A549 (cell line): Measurements from ENCODE around the gene SPC25. TPM values are rescaled to one million over a fixed set of nuclear protein-coding genes. Genes with fewer than 3 reads are reported as not detected.

Source experiments
- ATAC-seq, 2 experiments: fragments of 200-7000 bp in 1 of 2; fragments of >200 bp in 1 of 2; cut with Nextera tagmentation in 1 of 2; cut with Tn5 transposase in 1 of 2; 3 replicates each; pipeline versions ENCODE4 v1.8.0 to v1.9.1; 2018 to 2020; ENCODE audit warnings: mild to moderate bottlenecking in 1 of 2, moderate library complexity in 1 of 2
- CTCF ChIA-PET: fragments of 300-600 bp; sonication (Branson Sonifier 250); formaldehyde crosslinking; extraction: SDS; loops from one replicate; lab custom pipeline; 2021; ENCODE audit warnings: antibody characterized with exemption, inconsistent platforms; lab: Yijun Ruan, JAX
- POLR2A ChIA-PET: fragments of 350-600 bp; formaldehyde crosslinking; extraction: SDS; loops from one replicate; lab custom pipeline; 2021; ENCODE audit warnings: antibody characterized with exemption, inconsistent platforms; lab: Yijun Ruan, JAX
- DNase-seq, 2 experiments: peaks; one replicate each; pipeline versions ENCODE4 v3.0.0 to v3.0.0-alpha.2; 2011 to 2016; ENCODE audit warnings: low read depth in 1 of 2, low spot score in 1 of 2
- FAIRE-seq: peaks from 2 replicates; lab custom pipeline; 2011; peaks lifted over from hg19 to GRCh38; lab: Jason Lieb, UNC
- H3K27ac ChIP-seq, 2 experiments: fragments of >200 bp; sonication (Bioruptor Twin); formaldehyde crosslinking; 3 replicates each; pipeline ENCODE4 v1.5.1; 2016 to 2017
- H3K4me1 ChIP-seq: fragments of >200 bp; sonication (Bioruptor Twin); formaldehyde crosslinking; 3 replicates; pipeline ENCODE4 v1.6.1; 2016
- H3K4me2 ChIP-seq: fragments of >200 bp; sonication (Bioruptor Twin); formaldehyde crosslinking; 3 replicates; pipeline ENCODE4 v1.6.1; 2016
- H3K4me3 ChIP-seq: fragments of >200 bp; sonication (Bioruptor Twin); formaldehyde crosslinking; 3 replicates; pipeline ENCODE4 v1.5.1; 2016
- H3K9me3 ChIP-seq: fragments of >200 bp; sonication (Bioruptor Twin); formaldehyde crosslinking; 3 replicates; pipeline ENCODE4 v1.6.1; 2016
- EHF ChIP-seq: fragments of 250-450 bp; sonication (Bioruptor Pico); IDR thresholded peaks from 2 replicates; pipeline ENCODE4 v1.5.0; 2020; ENCODE audit warnings: mild to moderate bottlenecking
- ESRRA ChIP-seq: fragments of 150-350 bp; IDR thresholded peaks from 2 replicates; pipeline ENCODE4 v1.6.1; 2014; ENCODE audit warnings: mild to moderate bottlenecking, low read length, borderline replicate concordance
- FOSB ChIP-seq: fragments of 250-450 bp; sonication (Bioruptor Pico); IDR thresholded peaks from 2 replicates; pipeline ENCODE4 v1.5.0; 2020; ENCODE audit warnings: mild to moderate bottlenecking, moderate library complexity
- FOXS1 ChIP-seq: fragments of 250-450 bp; sonication (Bioruptor Pico); IDR thresholded peaks from 2 replicates; pipeline ENCODE4 v1.5.0; 2020; ENCODE audit warnings: mild to moderate bottlenecking, moderate library complexity
- HEYL ChIP-seq: fragments of 250-450 bp; sonication (Bioruptor Pico); IDR thresholded peaks from 2 replicates; pipeline ENCODE4 v1.8.0; 2021; ENCODE audit warnings: mild to moderate bottlenecking, moderate library complexity
- HOXA7 ChIP-seq: fragments of 250-450 bp; sonication (Bioruptor Pico); IDR thresholded peaks from 2 replicates; pipeline ENCODE4 v1.5.0; 2020; ENCODE audit warnings: mild to moderate bottlenecking, moderate library complexity
- HOXB5 ChIP-seq: fragments of 250-450 bp; sonication (Bioruptor Pico); IDR thresholded peaks from 2 replicates; pipeline ENCODE4 v1.5.0; 2020; ENCODE audit warnings: mild to moderate bottlenecking, moderate library complexity
- JUN ChIP-seq, 2 experiments: fragments of >200 bp; sonication (Bioruptor Twin); formaldehyde crosslinking; IDR thresholded peaks; 2 replicates in 1 of 2; 3 replicates in 1 of 2; pipeline ENCODE4 v1.6.1; 2016 to 2017
- JUNB ChIP-seq: fragments of >200 bp; sonication (Bioruptor Twin); formaldehyde crosslinking; IDR thresholded peaks from 2 replicates; pipeline ENCODE4 v1.6.1; 2016
- KDM5A ChIP-seq: fragments of 200-600 bp; sonication (generic); IDR thresholded peaks from 2 replicates; pipeline ENCODE4 v1.6.1; 2016; ENCODE audit warnings: antibody characterized with exemption, mild to moderate bottlenecking
- MAFK ChIP-seq: fragments of 450-650 bp; IDR thresholded peaks from 2 replicates; pipeline ENCODE4 v1.6.1; 2014; ENCODE audit not compliant: partially characterized antibody
- MAZ ChIP-seq: fragments of 150-350 bp; IDR thresholded peaks from 2 replicates; pipeline ENCODE4 v1.6.1; 2014; ENCODE audit warnings: antibody characterized with exemption, low read depth, low read length, borderline replicate concordance
- NFE2L2 ChIP-seq: fragments of 150-350 bp; conservative IDR thresholded peaks from 2 replicates; pipeline ENCODE4 v1.6.1; 2014; ENCODE audit warnings: low read length
- PHF8 ChIP-seq: fragments of 200-600 bp; sonication (generic); IDR thresholded peaks from 2 replicates; pipeline ENCODE4 v1.6.1; 2016; ENCODE audit warnings: low read depth, mild to moderate bottlenecking, antibody characterized with exemption, moderate library complexity, borderline replicate concordance
- POLR2AphosphoS2 ChIP-seq: conservative IDR thresholded peaks from 2 replicates; pipeline ENCODE4 v1.6.1; 2012; ENCODE audit warnings: low read length, improper control_type of control experiment, inconsistent platforms
- RAD21 ChIP-seq, 2 experiments: fragments of >200 bp in 1 of 2; sonication (Bioruptor Twin) in 1 of 2; formaldehyde crosslinking in 1 of 2; IDR thresholded peaks in 1 of 2; conservative IDR thresholded peaks in 1 of 2; 2 replicates in 1 of 2; 3 replicates in 1 of 2; pipeline ENCODE4 v1.6.1; 2012 to 2018; ENCODE audit warnings: inconsistent platforms in 1 of 2
- RCOR1 ChIP-seq: fragments of 150-350 bp; IDR thresholded peaks from 2 replicates; pipeline ENCODE4 v1.6.1; 2014; ENCODE audit warnings: antibody characterized with exemption, low read length, low read depth
- RFX5 ChIP-seq: fragments of 450-650 bp; IDR thresholded peaks from 2 replicates; pipeline ENCODE4 v1.7.1; 2014; ENCODE audit warnings: antibody characterized with exemption, mild to moderate bottlenecking, moderate library complexity
- RNF2 ChIP-seq: fragments of 200-600 bp; sonication (generic); IDR thresholded peaks from 2 replicates; pipeline ENCODE4 v1.6.1; 2016; ENCODE audit warnings: low read depth, mild to moderate bottlenecking, antibody characterized with exemption, moderate library complexity, borderline replicate concordance
- SMC3 ChIP-seq: fragments of >200 bp; sonication (Bioruptor Twin); formaldehyde crosslinking; IDR thresholded peaks from 3 replicates; pipeline ENCODE4 v1.6.1; 2018; ENCODE audit warnings: inconsistent platforms
- TP53 ChIP-seq: fragments of 250-450 bp; sonication (Bioruptor Pico); IDR thresholded peaks from 2 replicates; pipeline ENCODE4 v1.5.0; 2021; ENCODE audit warnings: mild to moderate bottlenecking, moderate library complexity
- ZC3H11A ChIP-seq: fragments of 450-650 bp; IDR thresholded peaks from 2 replicates; pipeline ENCODE4 v1.6.1; 2014; ENCODE audit warnings: antibody characterized with exemption, mild to moderate bottlenecking
- ZFP36 ChIP-seq: fragments of 450-650 bp; IDR thresholded peaks from 2 replicates; pipeline ENCODE4 v1.6.1; 2014; ENCODE audit warnings: borderline replicate concordance; ENCODE audit not compliant: partially characterized antibody
- ZSCAN20 ChIP-seq: fragments of 250-450 bp; sonication (Bioruptor Pico); IDR thresholded peaks from 2 replicates; pipeline ENCODE4 v1.8.0; 2022; ENCODE audit warnings: mild to moderate bottlenecking, moderate library complexity
- WGBS: methylation state at CpG from one replicate; pipeline ENCODE4 v1.1.6; 2017; ENCODE audit errors: missing lambda C conversion rate; 5-methylcytosine and 5-hydroxymethylcytosine counted together
- polyA plus RNA-seq, 4 experiments: library from polyadenylated mRNA; depleted of rRNA in 3 of 4; stranded (reverse); fragments of >200 nt; fragmentation: RNase III in 1 of 4; extraction: RNeasy Plus Mini Kit Qiagen cat#74134 plus additional on column Dnase treatment in 1 of 4; gene quantifications; 2 replicates in 3 of 4; 3 replicates in 1 of 4; pipeline ENCODE4 v1.2.3, GENCODE V29; 2011 to 2017
- TF ChIP-seq, protein P1 (sequence below): fragments of >200 bp; sonication (Bioruptor Twin); formaldehyde crosslinking; IDR thresholded peaks from 3 replicates; pipeline ENCODE4 v1.6.1; 2016
- TF ChIP-seq, protein P2 (sequence below): IDR thresholded peaks from 2 replicates; pipeline ENCODE4 v1.6.1; 2012
- TF ChIP-seq, protein P3 (sequence below): IDR thresholded peaks from 2 replicates; pipeline ENCODE4 v1.6.1; 2012

Gene SPC25
- polyA plus RNA-seq, 2 of the 4 experiments (the other 2 are of a cell fraction), result 23.9 to 27.8 TPM

DNA sequence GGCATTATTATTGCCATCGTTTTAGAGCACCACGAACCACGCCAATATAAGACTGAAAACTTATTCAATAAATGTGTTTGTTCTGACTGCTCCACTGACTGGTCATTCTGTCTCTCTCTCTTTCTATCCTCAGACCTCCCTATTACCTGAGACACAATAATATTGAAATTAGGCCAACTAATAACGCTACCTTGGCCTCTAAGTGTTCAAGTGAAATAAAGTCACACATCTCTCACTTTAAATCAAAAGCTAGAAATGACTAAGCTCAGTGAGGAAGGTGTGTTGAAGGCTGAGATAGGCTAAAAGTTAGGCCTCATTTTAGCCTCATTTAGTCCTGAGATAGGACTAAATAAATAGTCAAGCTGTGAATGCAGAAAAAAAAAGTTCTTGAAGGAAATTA is 49.7 kb upstream of the SPC25 start:
- POLR2A ChIA-PET, result no interaction called here

DNA sequence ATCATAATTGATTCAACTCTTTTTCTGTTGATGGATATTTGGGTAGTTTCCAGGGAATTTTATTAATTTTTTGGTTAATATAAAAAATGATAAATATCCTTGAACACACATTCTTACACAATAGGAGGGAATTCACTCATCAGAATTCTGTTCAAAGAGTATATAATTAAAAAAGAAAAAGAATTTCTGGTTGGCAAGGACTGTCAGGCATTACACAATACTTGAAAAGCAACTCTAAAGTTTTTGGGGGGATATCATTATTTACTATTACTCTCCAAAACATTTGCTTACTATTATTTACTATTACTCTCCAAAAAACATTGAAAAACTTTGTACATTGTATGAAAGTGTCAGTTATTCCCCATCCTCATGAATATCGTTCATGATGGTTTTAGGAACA is 48.8 kb upstream of the SPC25 start:
- no peak overlapping the region for H3K27ac ChIP-seq
- no peak overlapping the region for H3K4me2 ChIP-seq
- no peak for FAIRE-seq
- H3K9me3 ChIP-seq, result no peaks in the 10 kb centered on the region
- ChIA-PET POLR2A (no interaction called here), CTCF (no interaction called here)
- no peak for TF ChIP-seq TP53
- TF ChIP-seq, protein P1, sequence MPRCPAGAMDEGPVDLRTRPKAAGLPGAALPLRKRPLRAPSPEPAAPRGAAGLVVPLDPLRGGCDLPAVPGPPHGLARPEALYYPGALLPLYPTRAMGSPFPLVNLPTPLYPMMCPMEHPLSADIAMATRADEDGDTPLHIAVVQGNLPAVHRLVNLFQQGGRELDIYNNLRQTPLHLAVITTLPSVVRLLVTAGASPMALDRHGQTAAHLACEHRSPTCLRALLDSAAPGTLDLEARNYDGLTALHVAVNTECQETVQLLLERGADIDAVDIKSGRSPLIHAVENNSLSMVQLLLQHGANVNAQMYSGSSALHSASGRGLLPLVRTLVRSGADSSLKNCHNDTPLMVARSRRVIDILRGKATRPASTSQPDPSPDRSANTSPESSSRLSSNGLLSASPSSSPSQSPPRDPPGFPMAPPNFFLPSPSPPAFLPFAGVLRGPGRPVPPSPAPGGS, result no peak
- TF ChIP-seq RAD21 (conservative IDR thresholded peaks at IDR 0.05 in 1 of 2, IDR thresholded peaks at IDR 0.05 in 1 of 2), result no peak
- TF ChIP-seq KDM5A, result no peak
- TF ChIP-seq RNF2, result no peak
- TF ChIP-seq RFX5, result no peak
- TF ChIP-seq EHF (CRISPR knock-in tag), result no peak
- no peak for TF ChIP-seq HOXA7 (CRISPR knock-in tag)
- TF ChIP-seq JUNB, result no peak
- TF ChIP-seq MAFK, result no peak
- no peak for TF ChIP-seq JUN (IDR thresholded peaks at IDR 0.05)
- TF ChIP-seq ZSCAN20 (CRISPR knock-in tag), result no peak
- TF ChIP-seq PHF8, result no peak
- no peak for DNase-seq
- H3K4me1 ChIP-seq, result no peaks in the 10 kb centered on the region
- WGBS, result 72% methylated on average over 1 of the region's 1 CpG
- no peak for ATAC-seq
- H3K4me3 ChIP-seq, result no peak overlapping the region

More for the DNA sequence above, 49.7 kb upstream of the SPC25 start:
- Histone ChIP-seq H3K4me1 (no peaks in the 10 kb centered on the region), H3K9me3 (no peaks in the 10 kb centered on the region), H3K27ac (no peak overlapping the region), H3K4me2 (no peak overlapping the region), H3K4me3 (no peak overlapping the region)
- TF ChIP-seq FOSB (CRISPR knock-in tag) (no peak), RAD21 (conservative IDR thresholded peaks at IDR 0.05 in 1 of 2, IDR thresholded peaks at IDR 0.05 in 1 of 2) (no peak), ESRRA (no peak), RCOR1 (no peak), ZFP36 (no peak), ZSCAN20 (CRISPR knock-in tag) (no peak), MAZ (no peak), NFE2L2 (no peak), HOXB5 (CRISPR knock-in tag) (no peak)
- 65% methylated on average over 4 of the region's 4 CpGs for WGBS
- no peak for ATAC-seq
- no peak for DNase-seq
- CTCF ChIA-PET, result interaction anchor here (0.8 to 1.2 kb wide), 4 partner anchors 9 to 192 kb away, joined by 3 to 4 read pairs (median 3); no protein-coding TSS in a partner anchor
- FAIRE-seq, result no peak

DNA sequence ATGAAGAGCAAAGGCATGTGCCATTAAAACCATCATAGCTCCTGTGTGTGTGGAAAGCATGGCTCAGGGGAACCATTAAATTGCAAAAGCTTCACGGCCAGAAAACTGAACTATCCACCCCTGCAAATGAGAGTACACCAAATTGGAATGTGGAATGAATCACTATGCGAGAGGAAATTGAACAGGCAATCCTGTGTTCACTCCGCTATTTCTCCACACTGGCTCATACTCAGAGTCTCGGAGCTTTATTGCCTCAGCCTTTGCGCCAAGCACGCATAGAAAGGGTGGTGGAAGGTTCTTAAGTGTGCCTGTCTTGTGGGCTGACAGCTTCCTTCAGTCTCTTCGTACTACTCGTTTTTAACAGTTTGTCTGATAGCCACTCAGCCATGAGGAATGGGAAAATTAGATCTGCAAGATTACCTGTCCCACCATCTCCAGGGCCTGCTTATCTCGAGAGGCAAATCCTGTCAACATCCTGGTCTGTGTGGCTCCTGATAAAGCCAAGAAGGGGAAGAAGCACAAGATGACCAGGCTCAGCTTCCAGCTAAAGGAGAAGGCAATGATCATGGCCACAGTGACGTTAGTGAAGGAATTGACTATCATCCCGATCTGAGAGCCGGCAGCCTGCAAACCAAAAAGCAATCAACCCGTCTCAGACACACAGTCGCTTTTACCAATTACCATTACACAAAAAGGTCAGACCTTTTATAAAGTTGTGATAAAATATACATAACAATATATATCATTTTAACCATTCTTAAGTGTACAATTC is 45.8 kb upstream of the SPC25 start:
- ChIA-PET POLR2A (no interaction called here), CTCF (interaction anchor here (0.7 to 2.7 kb wide), 6 partner anchors 9 to 210 kb away, joined by 3 to 11 read pairs (median 3); no protein-coding TSS in a partner anchor)
- ATAC-seq, result no peak
- Histone ChIP-seq H3K4me2 (no peak overlapping the region), H3K4me3 (no peak overlapping the region), H3K27ac (no peak overlapping the region), H3K9me3 (no peaks in the 10 kb centered on the region), H3K4me1 (no peaks in the 10 kb centered on the region)
- no peak for DNase-seq
- FAIRE-seq, result no peak
- whole genome bisulfite sequencing, result 70% methylated on average over 14 of the region's 14 CpGs
- TF ChIP-seq, protein P2, sequence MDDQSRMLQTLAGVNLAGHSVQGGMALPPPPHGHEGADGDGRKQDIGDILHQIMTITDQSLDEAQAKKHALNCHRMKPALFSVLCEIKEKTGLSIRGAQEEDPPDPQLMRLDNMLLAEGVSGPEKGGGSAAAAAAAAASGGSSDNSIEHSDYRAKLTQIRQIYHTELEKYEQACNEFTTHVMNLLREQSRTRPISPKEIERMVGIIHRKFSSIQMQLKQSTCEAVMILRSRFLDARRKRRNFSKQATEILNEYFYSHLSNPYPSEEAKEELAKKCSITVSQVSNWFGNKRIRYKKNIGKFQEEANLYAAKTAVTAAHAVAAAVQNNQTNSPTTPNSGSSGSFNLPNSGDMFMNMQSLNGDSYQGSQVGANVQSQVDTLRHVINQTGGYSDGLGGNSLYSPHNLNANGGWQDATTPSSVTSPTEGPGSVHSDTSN, result no peak
- TF ChIP-seq RFX5 (no peak), ZSCAN20 (CRISPR knock-in tag) (no peak), RCOR1 (no peak), FOXS1 (CRISPR knock-in tag) (no peak), ZC3H11A (no peak), RAD21 (conservative IDR thresholded peaks at IDR 0.05 in 1 of 2, IDR thresholded peaks at IDR 0.05 in 1 of 2) (no peak), MAZ (no peak), KDM5A (no peak), HEYL (CRISPR knock-in tag) (no peak), SMC3 (no peak), ESRRA (no peak), POLR2AphosphoS2 (no peak), HOXB5 (CRISPR knock-in tag) (no peak)
- TF ChIP-seq, protein P3, sequence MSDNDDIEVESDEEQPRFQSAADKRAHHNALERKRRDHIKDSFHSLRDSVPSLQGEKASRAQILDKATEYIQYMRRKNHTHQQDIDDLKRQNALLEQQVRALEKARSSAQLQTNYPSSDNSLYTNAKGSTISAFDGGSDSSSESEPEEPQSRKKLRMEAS, result no peak
